Measurements from ENCODE around the gene C1QTNF12. TPM values are rescaled to one million over a fixed set of nuclear protein-coding genes. Genes with fewer than 3 reads are reported as not detected.

Gene C1QTNF12
- total RNA-seq, 2 donors from 2014 or later: 2.9 to 12.5 TPM

- Histone ChIP-seq H3K27me3 (replicated peaks; ENCODE audit: insufficient read depth) (no peaks in the 10 kb centered on the region), H3K36me3 (peaks cover 37% of the 10 kb centered on the region), H3K4me1 (ENCODE audit: control insufficient read depth in 1 of 2, low read depth in 2 of 2) (no peaks in the 10 kb centered on the region), H3K9me3 (no peaks in the 10 kb centered on the region), H3K27ac (no peak overlapping the region), H3K4me3 (no peak overlapping the region)
- ATAC-seq (ENCODE audit: insufficient number of reproducible peaks, low FRiP score, low read depth) (no peak), DNase-seq (ENCODE audit: low spot score) (no peak)
- no peak for TF ChIP-seq CTCF (IDR thresholded peaks at IDR 0.05)
Observed at GRCh38 chr1:1255611-1256010, 9.1 kb upstream of the C1QTNF12 start.

DNA sequence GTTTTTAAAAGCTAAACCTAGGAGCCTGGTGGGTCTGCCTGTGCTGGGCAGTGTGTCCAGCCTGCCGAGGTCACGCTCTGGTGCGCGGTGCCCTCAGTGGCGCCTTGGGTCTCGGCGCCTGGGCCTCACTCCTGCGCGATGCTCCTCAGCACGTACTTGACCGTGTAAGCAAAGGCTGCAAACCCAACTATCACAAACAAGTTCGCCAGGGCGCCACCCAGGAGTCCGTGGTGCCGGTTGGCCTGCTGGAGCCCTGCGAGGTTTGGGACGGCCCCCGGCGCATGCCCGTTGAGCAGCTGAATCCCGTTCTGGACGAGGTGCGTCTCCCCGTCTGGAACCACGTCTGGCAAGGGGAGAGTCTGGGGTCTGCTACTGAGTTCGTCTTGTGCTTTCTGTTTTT lies 8.6 kb upstream of the C1QTNF12 start:
- ATAC-seq (ENCODE audit: insufficient number of reproducible peaks, low FRiP score, low read depth): no peak
- TF ChIP-seq CTCF (IDR thresholded peaks at IDR 0.05): no peak

GRCh38 chr1:1254667-1254998 lies 8.1 kb upstream of the C1QTNF12 start:
- no peak for TF ChIP-seq CTCF (IDR thresholded peaks at IDR 0.05)

More for the DNA sequence above, 8.6 kb upstream of the C1QTNF12 start:
- DNase-seq (ENCODE audit: low spot score): no peak
- H3K36me3 ChIP-seq: peaks cover 36% of the 10 kb centered on the region
- H3K4me1 ChIP-seq (ENCODE audit: control insufficient read depth in 1 of 2, low read depth in 2 of 2): no peaks in the 10 kb centered on the region
- no peaks in the 10 kb centered on the region for H3K9me3 ChIP-seq
- no peak overlapping the region for H3K4me3 ChIP-seq
- H3K27ac ChIP-seq: no peak overlapping the region
- no peaks in the 10 kb centered on the region for H3K27me3 ChIP-seq (replicated peaks; ENCODE audit: insufficient read depth)

GRCh38 chr1:1253972-1254666 lies 7.6 kb upstream of the C1QTNF12 start:
- Histone ChIP-seq H3K36me3 (peaks cover 36% of the 10 kb centered on the region), H3K4me3 (no peak overlapping the region), H3K4me1 (ENCODE audit: control insufficient read depth in 1 of 2, low read depth in 2 of 2) (no peaks in the 10 kb centered on the region), H3K9me3 (no peaks in the 10 kb centered on the region), H3K27me3 (replicated peaks; ENCODE audit: insufficient read depth) (no peaks in the 10 kb centered on the region), H3K27ac (no peak overlapping the region)
- TF ChIP-seq CTCF (IDR thresholded peaks at IDR 0.05): no peak
- DNase-seq (ENCODE audit: low spot score) (no peak), ATAC-seq (ENCODE audit: insufficient number of reproducible peaks, low FRiP score, low read depth) (no peak)

More at GRCh38 chr1:1254667-1254998, 8.1 kb upstream of the C1QTNF12 start:
- no peak overlapping the region for H3K4me3 ChIP-seq
- DNase-seq (ENCODE audit: low spot score): no peak
- H3K4me1 ChIP-seq (ENCODE audit: control insufficient read depth in 1 of 2, low read depth in 2 of 2): no peaks in the 10 kb centered on the region
- no peaks in the 10 kb centered on the region for H3K9me3 ChIP-seq
- H3K27me3 ChIP-seq (replicated peaks; ENCODE audit: insufficient read depth): no peaks in the 10 kb centered on the region
- no peak for ATAC-seq (ENCODE audit: insufficient number of reproducible peaks, low FRiP score, low read depth)
- no peak overlapping the region for H3K27ac ChIP-seq
- peaks cover 36% of the 10 kb centered on the region for H3K36me3 ChIP-seq

GRCh38 chr1:1253314-1253713 lies 6.8 kb upstream of the C1QTNF12 start:
- peaks cover 36% of the 10 kb centered on the region for H3K36me3 ChIP-seq
- no peaks in the 10 kb centered on the region for H3K9me3 ChIP-seq
- TF ChIP-seq CTCF (IDR thresholded peaks at IDR 0.05): no peak
- H3K27me3 ChIP-seq (replicated peaks; ENCODE audit: insufficient read depth): no peaks in the 10 kb centered on the region
- H3K4me3 ChIP-seq: no peak overlapping the region
- no peaks in the 10 kb centered on the region for H3K4me1 ChIP-seq (ENCODE audit: control insufficient read depth in 1 of 2, low read depth in 2 of 2)
- no peak overlapping the region for H3K27ac ChIP-seq
- DNase-seq (ENCODE audit: low spot score): no peak
- ATAC-seq (ENCODE audit: insufficient number of reproducible peaks, low FRiP score, low read depth): no peak
